Posterior vena cava (tissue), 2 donors: ENCODE results near the gene SERTAD2. TPM values are rescaled to one million over a fixed set of nuclear protein-coding genes. Genes with fewer than 3 reads are reported as not detected.

Experiments used
- DNase-seq: peaks from one replicate; pipeline ENCODE4 v3.0.0-alpha.2; 2020; ENCODE audit warnings: low spot score
- intact Hi-C, 2 donors: fragments of 100-400 bp; cut with DNase I; formaldehyde crosslinking; loops; one replicate each; pipeline versions ENCODE4 v1.14.1 to v1.14.2; 2022 to 2023
- total RNA-seq, 2 donors: library from RNA; stranded (reverse); fragmentation: NEBNext Ultra II Directional; extraction: Animal tissue kit (Norgen Biotek cat#: 25700); gene quantifications; one replicate each; pipeline ENCODE4 v1.2.1, GENCODE V29; 2021
- donor health status: DM: yes; HTN: yes; CAD: no.
- donor health status: DM: yes; HTN: yes; CAD: no.

SERTAD2 gene
- total RNA-seq, 2 donors from 2014 or later: 17.3 to 21.8 TPM

DNA sequence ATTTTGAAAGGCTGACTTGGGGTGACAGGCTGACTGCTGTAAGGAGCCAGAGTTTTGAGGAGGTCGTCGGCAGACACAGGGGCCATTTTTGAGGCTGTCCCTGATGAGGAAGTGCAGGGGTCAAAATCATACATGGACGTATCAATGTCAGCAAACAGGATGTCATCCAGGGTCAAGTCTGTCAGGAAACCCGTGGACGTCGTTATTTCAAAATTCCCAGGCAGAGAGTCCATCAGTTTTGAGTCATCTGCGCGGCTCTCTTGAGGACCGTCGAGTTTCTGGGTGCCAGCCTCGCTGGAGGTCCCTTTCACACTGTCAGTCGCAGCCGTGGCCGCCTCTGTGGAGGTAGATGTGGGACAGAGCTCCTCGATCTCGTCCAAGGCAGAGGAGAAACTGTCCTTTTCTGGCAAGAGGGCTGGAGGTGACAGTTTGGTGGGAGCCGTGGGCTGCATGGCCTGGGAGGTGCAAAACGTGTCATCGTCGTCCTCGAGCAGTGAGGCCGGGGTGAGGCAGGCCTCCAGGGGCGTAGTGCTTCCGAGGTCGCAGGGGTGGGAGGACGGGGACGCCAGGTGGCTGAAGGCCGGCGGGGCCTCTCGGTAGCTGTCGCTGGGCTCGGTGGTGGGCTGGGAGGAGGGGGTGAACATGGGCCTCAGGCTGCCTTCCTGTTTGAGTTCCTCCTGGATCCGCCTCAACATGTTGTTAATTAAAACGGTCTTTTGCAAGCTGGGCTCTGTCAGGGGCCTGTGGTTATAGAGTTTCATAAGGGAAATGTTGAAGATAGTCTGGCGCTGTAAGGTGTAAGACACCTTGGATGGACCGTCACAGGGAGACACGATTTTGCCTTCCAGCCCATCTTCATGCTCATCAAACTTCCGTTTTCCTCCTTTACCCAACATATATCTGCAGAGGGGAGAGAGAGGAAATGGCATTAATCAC lies 17.5 kb downstream of the SERTAD2 start:
- no peak for DNase-seq
- intact Hi-C loops: no loop called here

DNA sequence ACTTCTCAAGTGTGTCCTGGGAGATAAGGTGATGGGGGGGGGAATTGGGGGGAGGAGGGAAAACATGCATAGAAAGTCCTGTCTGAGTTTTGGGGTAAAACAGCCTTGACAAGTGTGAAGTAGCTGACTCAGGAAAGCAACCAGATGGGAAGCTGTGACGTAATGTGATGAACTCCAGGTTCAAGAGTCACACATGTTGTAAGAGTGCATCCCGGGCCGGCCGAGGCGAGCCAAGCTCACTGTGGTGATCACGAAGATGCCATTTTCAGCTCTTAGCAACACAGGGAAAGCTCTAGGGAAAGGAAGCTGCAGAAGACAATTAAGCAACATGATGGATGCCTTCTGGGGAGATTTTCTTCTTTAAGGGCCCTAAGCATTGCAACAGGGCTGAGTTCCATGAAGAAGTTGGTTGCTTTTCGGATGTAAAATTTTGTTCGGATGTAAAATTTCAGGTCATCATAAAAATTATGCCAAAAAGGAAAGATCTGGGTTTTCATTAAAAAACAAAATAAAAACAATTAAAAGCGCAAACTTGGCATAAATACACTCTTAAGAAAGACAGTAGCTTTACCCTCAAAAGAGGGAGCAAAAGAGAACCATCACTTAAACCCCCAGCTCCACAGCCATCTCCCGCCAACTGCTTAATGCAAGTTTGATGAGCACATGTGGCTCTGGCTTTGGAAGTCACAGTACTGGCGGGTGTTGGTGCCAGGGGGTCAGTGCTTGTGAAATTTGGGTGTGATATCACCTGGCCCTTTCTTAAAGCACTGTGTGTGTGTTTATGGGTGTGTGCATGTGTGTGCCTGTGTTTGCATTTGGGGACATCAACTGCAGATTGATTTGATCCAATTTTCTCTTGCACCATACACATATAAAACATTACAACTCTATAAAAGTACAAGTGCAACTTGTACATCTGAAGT lies 19.1 kb downstream of the SERTAD2 start:
- no peak for DNase-seq
- intact Hi-C loops: no loop called here

DNA sequence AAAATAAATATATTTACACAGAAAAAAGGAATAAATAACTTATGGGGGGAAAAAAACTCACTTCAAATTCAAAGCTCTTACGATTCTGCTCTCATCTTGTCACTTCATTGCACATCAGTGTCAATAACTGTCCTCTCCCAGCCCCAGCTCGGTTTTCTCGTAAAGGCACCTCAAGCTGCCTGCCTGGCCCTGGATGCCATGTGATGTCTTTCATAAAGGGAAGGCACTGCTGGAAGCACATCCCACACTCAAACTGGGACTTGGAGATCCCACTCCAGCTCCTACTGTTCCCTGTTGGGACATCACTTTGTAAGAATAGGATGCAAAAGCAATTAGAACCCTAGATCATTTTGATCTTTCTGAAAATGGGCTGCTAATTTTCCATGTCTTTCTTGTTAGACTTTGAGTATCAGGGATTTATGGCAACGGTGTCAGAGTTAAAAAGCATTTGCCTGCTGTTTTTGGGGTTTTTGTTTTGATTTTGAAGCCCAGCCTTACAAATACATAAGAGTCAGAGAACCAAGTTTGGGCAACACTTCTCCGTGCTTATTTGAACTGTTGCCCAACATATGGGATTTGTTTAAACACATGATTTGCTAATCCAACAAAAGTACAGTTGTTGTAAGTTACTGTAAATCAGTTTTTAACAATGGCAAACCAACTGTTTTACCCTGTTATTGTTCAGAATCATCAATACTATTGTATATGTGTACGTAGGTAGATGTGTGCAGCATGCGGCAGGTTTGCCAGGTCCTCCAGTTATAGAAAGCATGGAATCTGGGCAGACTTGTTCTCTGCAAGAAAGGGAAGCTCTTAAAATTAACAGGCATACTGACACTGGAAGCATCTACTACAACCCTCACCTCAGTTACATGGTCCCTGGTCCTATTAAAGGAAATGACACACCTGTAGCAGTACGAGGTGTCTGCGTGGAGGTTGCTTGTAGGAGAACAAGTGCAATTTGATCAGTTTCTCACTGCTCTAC lies 20.6 kb downstream of the SERTAD2 start:
- intact Hi-C loops: no loop called here

DNA sequence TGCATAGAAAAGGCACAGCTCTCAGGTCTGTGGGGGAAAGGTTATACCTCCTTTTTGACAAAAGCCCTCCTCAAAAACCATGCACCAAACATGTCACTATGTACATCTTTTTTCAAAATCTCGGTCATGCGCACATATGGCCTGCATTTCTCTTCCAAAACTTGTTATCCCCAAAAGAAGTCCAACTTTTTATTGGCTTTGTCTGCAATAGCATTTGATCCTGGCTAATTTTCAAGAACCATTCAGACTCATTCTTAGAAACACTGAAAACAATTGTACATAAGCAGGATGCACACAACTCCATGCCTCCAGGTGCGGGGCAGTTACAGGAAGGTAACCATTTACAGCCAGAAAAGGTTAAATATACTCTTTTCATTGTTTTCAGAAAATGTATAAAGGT lies 21.9 kb downstream of the SERTAD2 start:
- intact Hi-C loops: no loop called here

More for the DNA sequence above, 20.6 kb downstream of the SERTAD2 start:
- DNase-seq: no peak

DNA sequence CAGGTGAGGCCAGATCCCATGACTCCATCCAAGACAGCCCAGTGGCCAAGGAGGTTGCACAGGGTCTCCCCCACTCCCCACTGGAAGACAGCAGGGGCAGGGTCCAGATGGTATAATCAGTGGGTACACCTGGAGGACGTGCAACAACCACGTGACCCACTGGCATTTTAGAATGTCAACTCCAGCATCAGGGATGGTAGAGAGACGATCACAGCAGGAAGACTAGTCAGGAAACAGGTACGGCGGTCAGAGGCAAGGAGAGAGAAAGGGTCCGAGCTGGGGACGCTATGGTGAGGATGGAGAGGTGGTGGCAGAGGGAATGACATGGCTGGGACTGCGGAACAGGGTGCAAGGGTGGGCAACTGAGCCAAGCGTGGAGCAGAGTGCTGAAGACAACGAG lies 23.0 kb downstream of the SERTAD2 start:
- intact Hi-C loops: no loop called here

More for the DNA sequence above, 21.9 kb downstream of the SERTAD2 start:
- DNase-seq: no peak

DNA sequence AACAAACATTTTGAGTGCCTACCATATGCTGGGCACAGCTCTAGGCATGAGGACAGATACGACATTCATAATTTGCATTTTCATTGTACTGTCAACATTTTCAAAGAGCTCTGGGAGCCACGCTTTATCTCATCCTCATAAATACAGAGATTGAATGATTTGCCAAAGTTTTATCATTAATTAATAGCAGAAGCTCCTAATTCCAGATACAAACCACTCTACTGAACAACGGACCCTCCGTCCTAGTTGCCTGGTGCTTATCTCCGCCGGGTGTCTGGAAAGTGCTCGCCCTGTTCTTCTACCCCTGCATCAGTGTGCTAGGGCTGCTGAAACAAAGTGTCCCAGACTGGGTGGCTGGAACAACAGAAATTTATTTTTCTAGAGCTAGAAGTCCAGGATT lies 23.8 kb downstream of the SERTAD2 start:
- no peak for DNase-seq
- intact Hi-C loops: loop anchor here in 1 of 2 donors (10.0 kb wide), 1 partner anchor 225 kb away; no protein-coding TSS in a partner anchor

More for the DNA sequence above, 23.0 kb downstream of the SERTAD2 start:
- DNase-seq: no peak

DNA sequence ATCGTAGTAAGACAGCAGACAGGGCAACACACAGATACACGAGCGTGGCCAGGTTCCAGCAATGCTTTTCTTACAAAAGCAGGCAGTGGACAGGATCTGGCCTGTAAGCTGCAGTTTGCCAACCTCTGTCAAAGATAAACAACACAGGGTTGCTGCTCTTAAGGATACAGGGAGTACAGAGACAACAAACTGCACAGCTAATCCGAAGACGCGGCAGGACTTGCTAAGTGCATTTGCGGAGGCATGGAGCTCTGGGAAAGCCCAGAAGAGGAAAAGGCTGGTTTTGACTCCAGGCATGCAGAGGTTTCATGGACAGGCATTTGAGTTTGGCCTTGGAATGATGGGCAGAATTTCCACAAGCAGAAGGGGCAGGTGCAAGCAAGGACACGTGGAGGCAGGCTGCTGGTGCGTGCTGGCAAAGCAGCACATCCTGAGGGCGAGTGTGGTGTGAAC lies 24.4 kb downstream of the SERTAD2 start:
- intact Hi-C loops: loop anchor here in 1 of 2 donors (10.0 kb wide), 1 partner anchor 225 kb away; no protein-coding TSS in a partner anchor
- DNase-seq: no peak

DNA sequence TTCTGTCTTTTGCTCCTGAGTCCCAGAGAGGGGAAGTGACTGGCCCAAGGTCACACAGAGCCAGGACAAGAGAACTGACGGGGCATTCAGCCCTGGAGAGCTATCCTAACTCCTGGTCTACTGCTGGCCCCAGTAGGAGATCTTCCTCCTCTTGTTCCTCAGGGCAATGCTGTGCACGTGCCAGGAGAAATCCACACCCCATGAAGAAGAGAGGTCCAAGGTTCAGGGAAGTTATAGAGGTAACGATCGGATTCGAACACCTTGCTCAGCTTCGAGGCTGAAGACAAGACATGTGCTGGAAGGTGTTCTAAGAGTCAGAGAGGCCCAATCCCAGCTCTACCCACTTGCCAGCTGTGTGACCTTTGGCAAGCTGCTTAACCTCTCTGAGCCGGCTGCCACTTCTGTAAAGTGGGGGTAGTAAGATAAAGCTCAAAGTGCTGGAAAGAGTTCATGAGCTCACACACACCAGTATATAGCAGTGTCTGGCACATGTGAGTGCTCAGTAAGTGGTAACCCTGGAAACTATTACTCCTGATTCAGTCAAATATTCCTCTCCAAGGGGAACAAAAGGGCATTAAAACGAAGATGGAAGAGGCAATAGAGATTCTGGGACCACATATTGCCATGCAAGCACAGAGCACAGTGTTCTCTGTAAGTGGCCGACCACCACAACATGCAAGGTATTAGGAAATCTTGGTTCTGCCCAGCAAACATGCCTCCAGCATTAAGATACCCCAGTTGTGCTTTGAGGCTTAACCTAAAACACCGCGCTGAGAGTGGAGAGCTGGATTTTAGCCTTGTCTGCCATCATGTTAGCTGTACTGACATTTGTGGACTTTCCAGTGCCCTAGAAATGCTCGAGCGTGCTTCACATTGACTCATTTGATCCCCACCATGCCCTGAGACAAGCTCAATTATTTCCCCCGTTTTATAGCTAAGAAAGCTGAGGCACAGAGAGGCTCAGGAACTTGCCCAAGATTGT lies 25.6 kb downstream of the SERTAD2 start:
- DNase-seq: no peak
- intact Hi-C loops: loop anchor here in 1 of 2 donors (10.0 kb wide), 1 partner anchor 227 kb away; no protein-coding TSS in a partner anchor

DNA sequence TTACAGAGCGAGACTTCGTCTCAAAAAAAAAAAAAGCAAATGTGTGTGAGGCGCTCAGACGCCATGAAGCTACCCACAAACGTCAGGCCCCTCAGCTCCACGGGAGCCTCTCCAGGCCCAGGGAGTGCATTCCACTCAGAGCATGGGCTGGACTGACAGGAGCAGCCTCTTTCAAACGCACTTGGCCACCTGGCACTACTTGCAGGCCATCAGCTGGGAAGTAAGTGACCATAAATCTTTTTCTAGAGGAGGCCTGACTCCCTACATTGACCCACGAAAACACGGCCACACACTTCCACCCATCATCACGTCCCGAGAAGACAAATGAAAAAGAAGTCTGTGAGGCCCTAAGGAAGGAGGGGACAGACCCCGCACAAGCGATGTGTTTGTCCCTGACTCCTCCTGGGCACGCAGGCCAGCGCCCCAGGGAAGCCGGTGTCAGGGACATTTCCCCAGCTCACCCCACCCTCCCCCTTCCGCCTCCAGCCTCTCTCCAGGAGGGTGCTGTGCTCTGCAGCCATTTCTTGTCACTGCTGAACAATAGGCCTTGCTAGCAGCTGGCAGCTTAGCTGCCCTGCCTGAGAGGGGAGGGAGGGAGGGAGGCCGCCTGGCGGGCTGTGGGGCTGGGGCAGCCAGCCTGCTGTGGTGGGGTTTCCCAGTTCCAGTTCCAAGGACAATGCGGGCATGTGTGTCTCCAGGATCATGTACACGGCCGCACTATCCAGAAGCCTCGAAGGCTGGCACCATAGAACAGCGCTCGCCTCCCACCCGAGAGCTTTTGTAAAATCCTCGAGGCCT lies 26.6 kb downstream of the SERTAD2 start:
- intact Hi-C loops: loop anchor here in 1 of 2 donors (10.0 kb wide), 1 partner anchor 228 kb away; no protein-coding TSS in a partner anchor
- DNase-seq: no peak

DNA sequence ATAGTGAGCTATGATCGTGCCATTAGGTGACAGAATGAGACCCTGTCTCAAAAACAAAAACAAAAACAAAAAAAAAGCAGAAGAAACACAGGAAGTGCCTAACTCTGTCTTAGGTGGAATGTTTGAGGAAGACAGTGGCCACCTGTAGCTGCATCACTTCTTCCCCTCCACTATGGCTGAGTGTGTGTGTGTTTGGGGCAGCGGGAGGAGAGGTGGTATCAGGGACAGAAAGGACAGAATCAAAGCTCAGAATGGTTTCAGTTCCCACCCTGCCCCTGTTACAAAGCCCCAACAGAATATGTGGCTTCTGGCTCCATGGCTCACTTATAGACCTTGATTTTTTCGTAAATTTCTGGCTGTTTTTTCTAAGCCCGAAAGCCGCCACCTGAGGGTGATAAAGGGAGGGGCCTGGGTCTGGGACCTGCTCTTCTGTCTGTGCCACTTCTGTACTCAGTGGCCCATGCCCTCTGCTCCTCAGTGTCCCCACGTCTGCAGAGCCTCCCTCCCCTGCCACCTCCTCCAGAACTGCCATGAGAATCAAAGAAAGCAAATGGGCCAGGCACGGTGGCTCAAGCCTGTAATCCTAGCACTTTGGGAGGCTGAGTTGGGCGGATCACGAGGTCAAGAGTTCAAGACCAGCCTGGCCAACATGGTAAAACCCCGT lies 27.4 kb downstream of the SERTAD2 start:
- intact Hi-C loops: loop anchor here in 1 of 2 donors (10.0 kb wide), 1 partner anchor 229 kb away; no protein-coding TSS in a partner anchor
- no peak for DNase-seq

DNA sequence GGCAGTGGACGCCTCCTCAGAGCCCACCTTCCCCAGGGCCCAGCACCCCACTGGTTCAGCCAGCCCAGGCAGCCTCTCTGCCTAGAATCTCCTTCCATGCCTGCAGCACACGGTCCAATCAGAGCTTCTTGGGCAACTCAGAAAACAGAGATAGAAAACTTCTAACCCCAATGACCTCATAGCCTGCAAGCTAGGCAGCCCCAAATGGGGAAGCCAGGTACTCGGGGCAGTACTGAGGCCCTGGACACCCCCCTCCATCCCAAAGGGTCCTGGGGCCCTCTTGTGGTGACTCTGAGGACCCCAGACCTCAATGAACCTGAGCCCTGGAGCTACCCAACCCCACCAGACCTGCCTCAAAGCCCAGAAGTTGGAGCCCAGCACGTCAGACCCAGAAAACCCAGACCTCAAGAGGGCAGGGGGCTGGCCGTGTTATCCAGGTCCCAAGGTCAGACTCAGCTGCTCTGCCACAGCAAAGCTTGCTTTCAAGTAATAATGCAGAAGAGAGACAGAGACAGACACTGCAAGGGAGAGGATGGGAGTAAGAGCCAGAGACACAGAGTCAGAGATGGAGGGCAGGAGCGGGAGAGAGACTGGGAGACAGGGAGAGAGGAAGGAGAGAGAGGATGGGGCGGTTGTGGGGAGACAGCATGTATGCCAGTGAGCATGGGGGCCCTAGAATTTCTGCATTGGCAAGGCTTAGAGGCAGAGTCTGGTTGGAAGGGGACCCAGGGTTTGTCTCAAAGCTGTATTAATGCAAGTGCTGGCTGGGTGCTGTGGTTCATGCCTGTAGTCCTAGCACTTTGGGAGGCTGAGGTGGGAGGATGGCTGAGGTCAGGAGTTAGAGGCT lies 28.2 kb downstream of the SERTAD2 start:
- DNase-seq: no peak
- intact Hi-C loops: loop anchor here in 1 of 2 donors (10.0 kb wide), 1 partner anchor 229 kb away; no protein-coding TSS in a partner anchor

DNA sequence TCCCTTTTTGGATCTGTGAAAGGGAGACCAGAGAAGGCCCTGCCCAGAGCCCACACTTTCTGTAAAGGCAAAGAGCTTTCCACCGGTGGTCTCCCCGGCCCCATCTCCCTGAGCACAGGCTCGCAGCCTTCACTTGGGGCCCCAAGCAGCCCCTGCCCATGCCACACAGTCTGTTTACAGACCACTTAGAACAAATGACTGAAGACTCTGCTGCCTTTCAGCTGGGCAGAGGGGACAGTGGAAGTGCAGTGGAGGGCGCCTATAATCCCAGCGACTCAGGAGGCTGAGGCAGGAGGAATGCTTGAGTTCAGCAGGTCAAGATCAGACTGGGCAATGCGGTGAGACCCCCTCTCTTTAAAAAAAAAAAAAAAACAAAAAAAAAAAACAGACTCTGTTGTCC lies 28.9 kb downstream of the SERTAD2 start:
- intact Hi-C loops: loop anchor here in 1 of 2 donors (5.0 to 10.0 kb wide), 2 partner anchors 230 to 1167 kb away; no protein-coding TSS in a partner anchor
- DNase-seq: no peak

DNA sequence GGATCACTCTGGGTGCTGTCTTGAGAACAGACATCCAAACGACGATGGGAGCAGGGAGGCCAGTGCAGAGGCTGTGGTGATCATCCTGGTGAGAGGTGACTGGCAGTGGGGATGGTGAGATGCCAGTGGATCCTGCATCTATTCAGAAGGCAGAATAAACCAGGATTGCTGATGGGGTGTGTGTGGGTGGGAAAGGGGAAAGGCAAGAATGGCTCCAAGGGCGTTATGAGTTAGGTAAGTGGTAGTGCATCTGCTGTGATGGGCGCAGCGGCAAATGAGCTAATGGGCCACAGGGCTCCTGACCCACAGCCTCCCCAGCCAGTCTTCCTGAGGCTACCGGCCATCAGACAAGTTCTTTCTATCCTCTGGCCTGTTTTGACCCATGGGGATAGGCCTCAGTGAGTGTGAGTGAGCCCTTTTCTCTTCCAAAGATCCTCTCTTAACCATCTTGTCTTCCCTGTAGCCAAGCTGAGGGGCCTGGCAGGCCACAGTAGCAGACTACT lies 29.6 kb downstream of the SERTAD2 start:
- intact Hi-C loops: loop anchor here in 1 of 2 donors (5.0 to 10.0 kb wide), 2 partner anchors 231 to 1168 kb away; no protein-coding TSS in a partner anchor
- DNase-seq: no peak

DNA sequence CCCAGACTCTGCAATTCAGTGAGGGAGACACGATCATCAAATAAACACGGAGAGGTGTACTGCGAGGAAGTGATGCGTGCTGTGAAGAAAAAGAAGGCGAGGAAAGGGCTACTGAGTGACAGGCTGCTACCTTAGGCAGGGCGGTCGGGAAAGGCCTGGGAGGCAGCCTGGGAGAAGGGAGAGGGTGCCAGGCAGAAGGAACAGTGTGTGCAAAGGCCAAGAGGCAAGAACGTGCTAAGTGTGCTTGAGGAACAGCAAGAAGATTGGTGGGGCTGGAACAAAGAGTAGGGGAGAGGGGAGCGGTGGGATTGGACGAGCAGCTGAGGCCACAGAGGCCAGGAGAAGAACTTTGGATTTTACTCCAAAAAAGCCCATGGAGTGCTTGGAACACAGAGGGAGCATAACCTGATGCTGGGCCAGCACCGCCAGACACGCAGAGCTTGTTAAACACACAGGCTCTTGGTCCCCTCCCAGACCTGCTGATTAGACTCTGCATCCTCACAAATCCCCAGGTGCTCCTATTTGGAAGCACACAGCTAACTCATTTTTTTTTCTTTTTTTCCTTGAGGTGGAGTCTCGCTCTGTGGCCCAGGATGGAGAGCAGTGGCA lies 30.4 kb downstream of the SERTAD2 start:
- intact Hi-C loops: loop anchor here in 1 of 2 donors (5.0 to 10.0 kb wide), 2 partner anchors 231 to 1169 kb away; no protein-coding TSS in a partner anchor
- DNase-seq: no peak
